GM19372 (cell line): ENCODE data around the gene P3H3.

Source experiments
- ATAC-seq: cut with Tn5 transposase; IDR thresholded peaks from one replicate; pipeline ENCODE4 v1.9.1; 2021; ENCODE audit warnings: mild to moderate bottlenecking, low read depth, moderate library complexity; ENCODE audit not compliant: unreplicated experiment

The P3H3 gene

GRCh38 chr12:6795088-6795487 lies 33.1 kb upstream of the P3H3 start:
- no peak for ATAC-seq

GRCh38 chr12:6796576-6796975 lies 31.6 kb upstream of the P3H3 start:
- ATAC-seq, result no peak

- no peak for ATAC-seq
These were observed 29.1 kb upstream of the P3H3 start for GRCh38 chr12:6799147-6799546.

GRCh38 chr12:6807170-6807569 lies 21.0 kb upstream of the P3H3 start:
- ATAC-seq, result no peak

GRCh38 chr12:6809056-6809455 lies 19.2 kb upstream of the P3H3 start:
- no peak for ATAC-seq

GRCh38 chr12:6810758-6811157 lies 17.4 kb upstream of the P3H3 start:
- no peak for ATAC-seq

GRCh38 chr12:6813363-6813762 lies 14.8 kb upstream of the P3H3 start:
- ATAC-seq, result no peak

- no peak for ATAC-seq
These were observed 11.6 kb upstream of the P3H3 start for GRCh38 chr12:6816598-6816997.

- ATAC-seq, result no peak
These were observed 11.1 kb upstream of the P3H3 start for GRCh38 chr12:6817098-6817497.

GRCh38 chr12:6817662-6818157 lies 10.5 kb upstream of the P3H3 start:
- no peak for ATAC-seq

- no peak for ATAC-seq
These were observed 10.0 kb upstream of the P3H3 start for GRCh38 chr12:6818222-6818621.

- no peak for ATAC-seq
These were observed 9.6 kb upstream of the P3H3 start for GRCh38 chr12:6818645-6819044.

- no peak for ATAC-seq
These were observed 8.8 kb upstream of the P3H3 start for GRCh38 chr12:6819106-6820030.

- ATAC-seq, result no peak
These were observed 8.0 kb upstream of the P3H3 start for GRCh38 chr12:6820166-6820565.

- ATAC-seq, result no peak
These were observed 6.4 kb upstream of the P3H3 start, which contains the start of gene GPR162 for GRCh38 chr12:6821591-6822425. Gene GPR162, plus strand, starts transcription at chr12:6821821. Its CDS starts 2,078 bp downstream, at chr12:6823899.

- ATAC-seq, result no peak
These were observed 5.6 kb upstream of the P3H3 start for GRCh38 chr12:6822426-6823135.

GRCh38 chr12:6823182-6824084 lies 4.8 kb upstream of the P3H3 start:
- no peak for ATAC-seq

GRCh38 chr12:6824085-6824775 lies 4.0 kb upstream of the P3H3 start:
- ATAC-seq, result no peak

GRCh38 chr12:6824901-6825381 lies 3.3 kb upstream of the P3H3 start:
- ATAC-seq, result no peak
